ENCODE results near the gene KMO.

Gene KMO

DNA sequence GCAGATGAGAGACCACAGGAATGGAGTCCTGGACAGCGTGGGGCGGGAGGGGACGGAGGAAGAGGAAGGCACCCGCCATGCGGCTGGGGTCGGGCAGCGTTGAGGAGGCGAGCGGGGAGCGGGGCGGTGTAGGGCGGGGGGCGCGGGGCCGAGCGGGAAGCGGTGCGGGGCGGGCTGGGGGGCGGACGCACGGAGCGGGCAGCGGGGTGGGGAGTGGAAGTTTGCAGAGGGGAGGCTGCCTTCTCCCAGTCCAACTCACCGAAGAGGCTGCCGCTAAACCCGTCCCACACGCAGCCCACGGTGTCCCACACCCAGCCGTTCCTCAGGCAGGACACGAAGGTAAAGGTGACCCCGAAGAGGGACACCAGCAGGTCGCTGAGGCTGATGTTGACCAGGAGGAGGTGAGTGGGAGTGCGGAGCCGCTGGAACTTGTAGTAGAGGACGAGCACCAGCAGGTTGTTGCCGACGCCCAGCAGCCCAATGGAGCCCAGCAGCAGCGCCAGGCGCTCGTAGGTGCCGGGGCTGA, 107.5 kb downstream of the KMO start:
- Histone ChIP-seq H3K4me1 (ENCODE audit: insufficient read depth, low read length) (peaks cover 44% of the 10 kb centered on the region), H3K27me3 (ENCODE audit: insufficient read depth, low read length, poor library complexity) (no peaks in the 10 kb centered on the region), H3K9me3 (ENCODE audit: insufficient read depth, low read length, severe bottlenecking) (no peaks in the 10 kb centered on the region), H3K9ac (ENCODE audit: low read depth, low read length) (peak overlapping the region; percentile 95), H3K36me3 (ENCODE audit: insufficient read depth, low read length) (peaks cover 26% of the 10 kb centered on the region), H3K79me2 (ENCODE audit: insufficient read depth, low read length) (peaks cover 50% of the 10 kb centered on the region), H3K4me3 (ENCODE audit: low read depth in 1 of 2, low read length in 2 of 2) (peak overlapping the region; percentile 93 to 100), H3K4me2 (ENCODE audit: insufficient read depth, low read length) (peak overlapping the region; percentile 94), H4K20me1 (ENCODE audit: insufficient read depth, low read length) (peaks cover 3% of the 10 kb centered on the region; the same call in 1 of the 2 replicates), H3K27ac (ENCODE audit: low read length) (peak overlapping the region; percentile 93), H2AFZ (ENCODE audit: low read depth, low read length) (peak overlapping the region; percentile 99)
- no peak for TF ChIP-seq EZH2 (IDR thresholded peaks at IDR 0.05; ENCODE audit: borderline replicate concordance, low read depth, low read length, severe bottlenecking)
- TF ChIP-seq, protein P1, sequence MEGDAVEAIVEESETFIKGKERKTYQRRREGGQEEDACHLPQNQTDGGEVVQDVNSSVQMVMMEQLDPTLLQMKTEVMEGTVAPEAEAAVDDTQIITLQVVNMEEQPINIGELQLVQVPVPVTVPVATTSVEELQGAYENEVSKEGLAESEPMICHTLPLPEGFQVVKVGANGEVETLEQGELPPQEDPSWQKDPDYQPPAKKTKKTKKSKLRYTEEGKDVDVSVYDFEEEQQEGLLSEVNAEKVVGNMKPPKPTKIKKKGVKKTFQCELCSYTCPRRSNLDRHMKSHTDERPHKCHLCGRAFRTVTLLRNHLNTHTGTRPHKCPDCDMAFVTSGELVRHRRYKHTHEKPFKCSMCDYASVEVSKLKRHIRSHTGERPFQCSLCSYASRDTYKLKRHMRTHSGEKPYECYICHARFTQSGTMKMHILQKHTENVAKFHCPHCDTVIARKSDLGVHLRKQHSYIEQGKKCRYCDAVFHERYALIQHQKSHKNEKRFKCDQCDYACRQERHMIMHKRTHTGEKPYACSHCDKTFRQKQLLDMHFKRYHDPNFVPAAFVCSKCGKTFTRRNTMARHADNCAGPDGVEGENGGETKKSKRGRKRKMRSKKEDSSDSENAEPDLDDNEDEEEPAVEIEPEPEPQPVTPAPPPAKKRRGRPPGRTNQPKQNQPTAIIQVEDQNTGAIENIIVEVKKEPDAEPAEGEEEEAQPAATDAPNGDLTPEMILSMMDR (IDR thresholded peaks at IDR 0.05; ENCODE audit: borderline replicate concordance, extremely low read depth, low read length, poor library complexity, severe bottlenecking), result no peak
- peak; percentile 47 for DNase-seq
- peak; percentile 49 for ATAC-seq (ENCODE audit: insufficient read depth, low read depth)

DNA sequence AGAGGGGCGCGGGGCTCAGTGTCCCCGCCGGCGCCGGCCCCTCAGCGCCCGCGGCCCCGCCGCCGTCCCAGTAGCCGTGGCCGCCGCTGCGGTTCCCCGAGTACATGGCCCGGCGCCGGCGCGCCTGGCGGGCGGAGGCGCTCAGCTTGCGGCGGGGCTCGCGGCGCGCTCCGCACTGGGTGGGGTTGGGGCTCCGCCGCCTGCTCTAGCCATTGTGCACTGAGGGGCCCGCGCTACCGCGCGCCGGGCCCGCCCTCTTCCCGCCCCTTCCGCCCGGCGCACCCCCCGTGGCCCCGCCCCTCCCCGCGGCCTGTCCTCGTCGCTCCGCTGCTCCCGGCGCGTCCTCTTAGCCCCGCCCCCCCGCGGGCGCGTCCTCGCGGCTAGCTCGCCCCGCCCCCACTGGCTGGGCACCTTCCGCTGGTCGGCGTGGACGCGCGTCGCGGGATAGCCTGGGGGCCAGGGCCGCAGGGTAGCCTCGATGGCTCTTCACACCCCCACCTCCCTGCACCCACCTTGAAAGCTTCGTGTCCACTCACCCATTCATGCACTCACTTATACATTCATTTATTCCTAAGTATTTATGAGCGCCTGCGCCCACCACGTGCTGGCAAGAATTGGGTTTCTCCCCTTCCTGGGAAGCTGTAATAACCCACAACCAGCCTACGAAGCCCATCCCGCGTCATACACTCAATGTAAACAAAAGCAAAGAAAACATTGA, 108.1 kb downstream of the KMO start, which contains the start of the genes CHML and OPN3:
CHML (minus strand) TSS at position 221 of the 718 bp plus-strand sequence. CDS start 4,603 bp downstream, outside the sequence.
OPN3 (minus strand) TSS at position 221 of the 718 bp plus-strand sequence; CDS start at position 106, 115 bp downstream.
- Histone ChIP-seq H3K9me3 (ENCODE audit: insufficient read depth, low read length, severe bottlenecking) (no peaks in the 10 kb centered on the region), H3K27ac (ENCODE audit: low read length) (peak within 1 kb of the TSS; percentile 93), H3K4me3 (ENCODE audit: low read depth in 1 of 2, low read length in 2 of 2) (peak within 1 kb of the TSS; percentile 93 to 100), H3K27me3 (ENCODE audit: insufficient read depth, low read length, poor library complexity) (no peaks in the 10 kb centered on the region), H3K4me1 (ENCODE audit: insufficient read depth, low read length) (peaks cover 42% of the 10 kb centered on the region), H3K9ac (ENCODE audit: low read depth, low read length) (peak within 1 kb of the TSS; percentile 95), H2AFZ (ENCODE audit: low read depth, low read length) (peak within 1 kb of the TSS; percentile 100), H4K20me1 (ENCODE audit: insufficient read depth, low read length) (peaks cover 2% of the 10 kb centered on the region; the same call in 1 of the 2 replicates), H3K36me3 (ENCODE audit: insufficient read depth, low read length) (peaks cover 20% of the 10 kb centered on the region), H3K79me2 (ENCODE audit: insufficient read depth, low read length) (peaks cover 46% of the 10 kb centered on the region), H3K4me2 (ENCODE audit: insufficient read depth, low read length) (peak within 1 kb of the TSS; percentile 94)
- TF ChIP-seq EZH2 (IDR thresholded peaks at IDR 0.05; ENCODE audit: borderline replicate concordance, low read depth, low read length, severe bottlenecking), result no peak
- TF ChIP-seq, protein P1 (IDR thresholded peaks at IDR 0.05; ENCODE audit: borderline replicate concordance, extremely low read depth, low read length, poor library complexity, severe bottlenecking), result no peak
- ATAC-seq (ENCODE audit: insufficient read depth, low read depth), result peak; percentile 91
- DNase-seq, result peak; percentile 93

DNA sequence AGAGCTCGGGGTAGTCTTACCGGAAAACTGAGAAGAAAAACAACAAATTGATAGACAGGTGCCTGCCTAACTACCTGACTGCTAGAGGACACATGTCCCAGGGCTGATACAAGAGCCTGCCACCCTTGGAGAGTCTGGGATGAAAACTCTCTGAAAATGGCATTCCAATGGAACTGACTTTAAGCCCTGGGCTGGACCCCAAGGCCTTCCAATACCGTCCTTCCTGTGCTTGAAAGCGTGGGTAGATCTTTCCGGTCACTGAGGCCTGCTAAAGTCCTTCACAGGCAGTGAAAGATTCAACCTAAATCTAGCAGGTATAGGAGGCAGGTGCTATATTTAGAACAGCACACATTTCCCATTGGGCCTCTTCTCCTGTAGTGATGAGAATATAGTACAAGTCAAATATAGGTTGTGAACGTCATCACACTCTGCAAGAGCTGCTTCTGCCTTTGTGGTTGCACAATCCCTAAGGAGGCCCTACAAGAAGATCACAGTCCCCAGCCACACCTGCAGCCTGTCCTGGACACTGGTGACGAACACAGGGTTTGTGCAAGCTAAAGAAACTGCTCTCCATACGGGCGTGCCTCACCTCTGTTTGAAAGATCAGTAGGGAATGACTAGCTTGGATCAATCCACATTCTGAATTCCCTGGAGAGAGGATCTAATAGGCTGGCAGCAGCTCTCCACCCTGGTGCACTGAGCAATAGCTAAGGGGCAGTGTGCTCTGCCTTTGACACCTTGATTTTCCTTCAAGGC, 108.9 kb downstream of the KMO start:
- TF ChIP-seq, protein P1 (IDR thresholded peaks at IDR 0.05; ENCODE audit: borderline replicate concordance, extremely low read depth, low read length, poor library complexity, severe bottlenecking), result no peak
- no peak for TF ChIP-seq EZH2 (IDR thresholded peaks at IDR 0.05; ENCODE audit: borderline replicate concordance, low read depth, low read length, severe bottlenecking)
- Histone ChIP-seq H3K27me3 (ENCODE audit: insufficient read depth, low read length, poor library complexity) (no peaks in the 10 kb centered on the region), H3K9me3 (ENCODE audit: insufficient read depth, low read length, severe bottlenecking) (no peaks in the 10 kb centered on the region), H3K4me2 (ENCODE audit: insufficient read depth, low read length) (peak overlapping the region; percentile 94), H2AFZ (ENCODE audit: low read depth, low read length) (peak overlapping the region; percentile 100), H3K36me3 (ENCODE audit: insufficient read depth, low read length) (peaks cover 13% of the 10 kb centered on the region), H3K79me2 (ENCODE audit: insufficient read depth, low read length) (peaks cover 40% of the 10 kb centered on the region), H3K27ac (ENCODE audit: low read length) (peak overlapping the region; percentile 81), H3K4me3 (ENCODE audit: low read depth in 1 of 2, low read length in 2 of 2) (peak overlapping the region in 1 of 2 experiments; percentile 68; a peak in 2 of 4 replicates), H3K4me1 (ENCODE audit: insufficient read depth, low read length) (peaks cover 36% of the 10 kb centered on the region), H4K20me1 (ENCODE audit: insufficient read depth, low read length) (no peaks in the 10 kb centered on the region), H3K9ac (ENCODE audit: low read depth, low read length) (peak overlapping the region; percentile 95)
- DNase-seq (no peak), ATAC-seq (ENCODE audit: insufficient read depth, low read depth) (no peak)

Data from DND-41 (cell line).